ENCODE data around the gene COX8C.

COX8C gene

GRCh38 chr14:93322929-93323599 is 23.9 kb upstream of the COX8C start:
- TF ChIP-seq CTCF (IDR thresholded peaks at IDR 0.05; ENCODE audit: low read depth, low read length) = no peak
- DNase-seq (ENCODE audit: extremely low read depth, low read depth) = no peak

- no peak for DNase-seq (ENCODE audit: extremely low read depth, low read depth)
- TF ChIP-seq CTCF (IDR thresholded peaks at IDR 0.05; ENCODE audit: low read depth, low read length) = no peak
Measured at GRCh38 chr14:93323600-93324174, 23.3 kb upstream of the COX8C start.

GRCh38 chr14:93326196-93326595 is 20.8 kb upstream of the COX8C start:
- DNase-seq (ENCODE audit: extremely low read depth, low read depth) = no peak
- no peak for TF ChIP-seq CTCF (IDR thresholded peaks at IDR 0.05; ENCODE audit: low read depth, low read length)

- TF ChIP-seq CTCF (IDR thresholded peaks at IDR 0.05; ENCODE audit: low read depth, low read length) = no peak
Measured at GRCh38 chr14:93328546-93328945, 18.4 kb upstream of the COX8C start.

GRCh38 chr14:93329965-93330608 is 16.9 kb upstream of the COX8C start:
- TF ChIP-seq CTCF (IDR thresholded peaks at IDR 0.05; ENCODE audit: low read depth, low read length) = no peak
- no peak for DNase-seq (ENCODE audit: extremely low read depth, low read depth)

More at GRCh38 chr14:93328546-93328945, 18.4 kb upstream of the COX8C start:
- DNase-seq (ENCODE audit: extremely low read depth, low read depth) = no peak

GRCh38 chr14:93330609-93331000 is 16.4 kb upstream of the COX8C start:
- TF ChIP-seq CTCF (IDR thresholded peaks at IDR 0.05; ENCODE audit: low read depth, low read length) = no peak
- no peak for DNase-seq (ENCODE audit: extremely low read depth, low read depth)

- DNase-seq (ENCODE audit: extremely low read depth, low read depth) = no peak
- TF ChIP-seq CTCF (IDR thresholded peaks at IDR 0.05; ENCODE audit: low read depth, low read length) = no peak
Measured at GRCh38 chr14:93331002-93331727, 15.8 kb upstream of the COX8C start.
